K562 (cell line): ENCODE results near the gene SHISA6. TPM values are rescaled to one million over a fixed set of nuclear protein-coding genes. Genes with fewer than 3 reads are reported as not detected.

Experiments
- ATAC-seq: fragments of 200-7000 bp; cut with Tn5 transposase; 3 replicates; pipeline ENCODE4 v1.9.1; 2020; ENCODE audit warnings: moderate library complexity
- BruUV-seq: library from RNA; stranded (reverse); fragments of 400-500 nt; replicated peaks from 2 replicates; lab custom pipeline; 2021; lab: Mats Ljungman, UMichigan
- CTCF ChIA-PET: fragments of 300-600 bp; formaldehyde crosslinking; extraction: SDS; loops from one replicate; lab custom pipeline; 2021; ENCODE audit warnings: low intra/inter-chr PET ratio; lab: Yijun Ruan, JAX
- POLR2A ChIA-PET: fragments of 300-600, 350-650 bp; sonication (Branson Sonifier 250); formaldehyde crosslinking; extraction: SDS; loops from one replicate; lab custom pipeline; 2021; ENCODE audit warnings: antibody characterized with exemption, inconsistent platforms; lab: Yijun Ruan, JAX
- DNase-seq, 4 experiments: peaks; one replicate each; pipeline versions ENCODE4 v3.0.0 to v3.0.0-alpha.2; 2011 to 2018; ENCODE audit warnings: low spot score in 3 of 4, mixed read lengths in 3 of 4; ENCODE audit errors: extremely low read depth in 1 of 4
- FAIRE-seq: peaks from 2 replicates; lab custom pipeline; 2011; peaks lifted over from hg19 to GRCh38; lab: Jason Lieb, UNC
- H2AFZ ChIP-seq: 2 replicates; pipeline ENCODE4 v1.6.0; 2011; ENCODE audit warnings: low read depth, low read length, control low read depth, inconsistent platforms
- H3K27ac ChIP-seq: fragments of 200-600 bp; 3 replicates; pipeline ENCODE4 v1.8.0; 2011; ENCODE audit warnings: low read depth, mild to moderate bottlenecking, control low read depth, inconsistent platforms, low read length, moderate library complexity, mixed read lengths; ENCODE audit errors: extremely low read depth
- H3K27me3 ChIP-seq, 2 experiments: fragments of 300-600 bp in 1 of 2; 2 replicates in 1 of 2; 3 replicates in 1 of 2; pipeline versions ENCODE4 v1.6.0 to v1.8.0; 2011; ENCODE audit warnings: inconsistent platforms in 2 of 2, low read length in 2 of 2, mild to moderate bottlenecking in 1 of 2, mixed read lengths in 1 of 2, moderate library complexity in 1 of 2; ENCODE audit not compliant: control insufficient read depth in 2 of 2, insufficient read depth in 2 of 2
- H3K36me3 ChIP-seq: fragments of 300-600 bp; 3 replicates; pipeline ENCODE4 v1.8.0; 2011; ENCODE audit warnings: mild to moderate bottlenecking, low read length, inconsistent platforms; ENCODE audit not compliant: control insufficient read depth, insufficient read depth
- H3K4me1 ChIP-seq, 2 experiments: fragments of 200-600 bp in 1 of 2; replicated peaks in 1 of 2; 2 replicates in 1 of 2; 3 replicates in 1 of 2; pipeline versions ENCODE4 v1.5.1 to v1.8.0; 2011; ENCODE audit warnings: inconsistent platforms in 2 of 2, low read length in 2 of 2, mild to moderate bottlenecking in 1 of 2, mixed read lengths in 1 of 2, moderate library complexity in 1 of 2; ENCODE audit not compliant: control insufficient read depth in 2 of 2, insufficient read depth in 2 of 2
- H3K4me2 ChIP-seq: 2 replicates; pipeline ENCODE4 v1.6.1; 2011; ENCODE audit warnings: low read length, control low read depth, inconsistent platforms, mixed read lengths; ENCODE audit not compliant: insufficient read depth
- H3K4me3 ChIP-seq: fragments of 200-600 bp; sonication (generic), shearing (Covaris generic); 2 replicates; pipeline ENCODE4 v1.5.1; 2016; ENCODE audit warnings: control low read depth, inconsistent platforms
- H3K79me2 ChIP-seq: fragments of 200-600 bp; 3 replicates; pipeline ENCODE4 v1.8.0; 2011; ENCODE audit warnings: low read length, inconsistent platforms; ENCODE audit not compliant: control insufficient read depth, insufficient read depth
- H3K9ac ChIP-seq, 2 experiments: 2 replicates each; pipeline versions ENCODE4 v1.6.0 to v1.6.1; 2011; ENCODE audit warnings: low read depth in 2 of 2, low read length in 2 of 2, control low read depth in 1 of 2, inconsistent platforms in 1 of 2, mild to moderate bottlenecking in 1 of 2, mixed read lengths in 1 of 2; ENCODE audit not compliant: insufficient read depth in 1 of 2
- H3K9me1 ChIP-seq: one replicate; pipeline ENCODE4 v1.6.0; 2011; ENCODE audit warnings: inconsistent platforms, mild to moderate bottlenecking, low read length, moderate library complexity; ENCODE audit not compliant: control insufficient read depth, insufficient read depth
- H3K9me3 ChIP-seq: replicated peaks from 2 replicates; pipeline ENCODE4 v1.5.1; 2011; ENCODE audit warnings: low read depth, low read length, inconsistent platforms; ENCODE audit not compliant: control insufficient read depth, insufficient read depth
- H4K20me1 ChIP-seq: replicated peaks from 2 replicates; pipeline ENCODE4 v1.6.1; 2011; ENCODE audit warnings: low read length, inconsistent platforms, mixed read lengths; ENCODE audit not compliant: control insufficient read depth, insufficient read depth
- ESRRB ChIP-seq: fragments of 250-450 bp; sonication (Bioruptor Pico); IDR thresholded peaks from 2 replicates; pipeline ENCODE4 v1.5.0; 2020; ENCODE audit warnings: mild to moderate bottlenecking, moderate library complexity, borderline replicate concordance
- FOXO4 ChIP-seq: fragments of 450-650 bp; formaldehyde crosslinking; IDR thresholded peaks from 2 replicates; pipeline ENCODE4 v1.4.0; 2020; ENCODE audit warnings: mild to moderate bottlenecking, moderate library complexity
- KAT7 ChIP-seq: sonication (generic); formaldehyde crosslinking; IDR thresholded peaks from 2 replicates; pipeline ENCODE4 v1.8.0; 2022; ENCODE audit warnings: missing genetic modification reagents, mild to moderate bottlenecking, borderline replicate concordance
- NCOA4 ChIP-seq: fragments of 450-650 bp; IDR thresholded peaks from 2 replicates; pipeline ENCODE4 v1.6.1; 2018; ENCODE audit warnings: mild to moderate bottlenecking; ENCODE audit not compliant: partially characterized antibody
- PKNOX1 ChIP-seq: fragments of 450-650 bp; IDR thresholded peaks from 2 replicates; pipeline ENCODE4 v1.6.1; 2016
- TAF7 ChIP-seq: fragments of 450-650 bp; IDR thresholded peaks from 2 replicates; pipeline ENCODE4 v1.6.1; 2016; ENCODE audit warnings: missing genetic modification characterization, missing compliant biosample characterization
- WHSC1 ChIP-seq: IDR thresholded peaks from one replicate; pipeline ENCODE4 v1.6.1; 2012; ENCODE audit warnings: low read length, control low read depth, inconsistent platforms
- ZNF41 ChIP-seq: fragments of 250-450 bp; sonication (Bioruptor Pico); conservative IDR thresholded peaks from 2 replicates; pipeline ENCODE4 v1.4.0; 2020; ENCODE audit warnings: mild to moderate bottlenecking
- WGBS: fragments of 100-300 bp; shearing (Covaris generic); methylation state at CpG from one replicate; pipeline ENCODE4 v1.1.6; 2016; ENCODE audit warnings: low coverage, mixed read lengths; ENCODE audit not compliant: insufficient coverage; ENCODE audit errors: missing lambda C conversion rate; 5-methylcytosine and 5-hydroxymethylcytosine counted together
- in situ Hi-C: fragments of 300-500 bp; cut with MboI; formaldehyde crosslinking; loops from 4 replicates; pipeline ENCODE4 v1.15.0; 2018; ENCODE audit warnings: inconsistent platforms, mixed read lengths
- intact Hi-C: fragments of 100-400 bp; cut with micrococcal nuclease; formaldehyde crosslinking; loops from 2 replicates; pipeline ENCODE4 v1.14.2; 2022
- polyA plus RNA-seq, 8 experiments: library from polyadenylated mRNA; depleted of rRNA in 4 of 8; stranded (reverse) in 5 of 8; unstranded in 3 of 8; fragments of >200 nt; fragmentation: Nextera tagmentation in 2 of 8; fragmentation: Illumina TruSeq in 1 of 8; extraction: Ambion mirVana in 2 of 8; extraction: Trizol in 1 of 8; gene quantifications; 2 replicates each; pipeline versions ENCODE4 v1.2.1 to v1.2.3, GENCODE V29; 2011 to 2014; ENCODE audit warnings: inconsistent platforms in 1 of 8, missing spikeins in 1 of 8
- total RNA-seq, 7 experiments: library from RNA; depleted of rRNA in 6 of 7; stranded (reverse); fragments of >200 nt in 6 of 7; fragmentation: Illumina TruSeq in 2 of 7; extraction: Trizol in 2 of 7; gene quantifications; 2 replicates each; pipeline versions ENCODE4 v1.2.1 to v1.2.3, GENCODE V29; 2011 to 2021; ENCODE audit warnings: low replicate concordance in 1 of 7

The SHISA6 gene
- total and polyA plus RNA-seq, 9 of the 15 experiments (the other 6 are each of a cell fraction or from before 2014, with no cell fraction given), result not detected

- no peak for TF ChIP-seq NCOA4
- no peak for TF ChIP-seq TAF7 (tag)
- TF ChIP-seq, all 486 proteins: peak for 0
Observed at GRCh38 chr17:11561281-11561680, 320.3 kb downstream of the SHISA6 start (continued).

DNA sequence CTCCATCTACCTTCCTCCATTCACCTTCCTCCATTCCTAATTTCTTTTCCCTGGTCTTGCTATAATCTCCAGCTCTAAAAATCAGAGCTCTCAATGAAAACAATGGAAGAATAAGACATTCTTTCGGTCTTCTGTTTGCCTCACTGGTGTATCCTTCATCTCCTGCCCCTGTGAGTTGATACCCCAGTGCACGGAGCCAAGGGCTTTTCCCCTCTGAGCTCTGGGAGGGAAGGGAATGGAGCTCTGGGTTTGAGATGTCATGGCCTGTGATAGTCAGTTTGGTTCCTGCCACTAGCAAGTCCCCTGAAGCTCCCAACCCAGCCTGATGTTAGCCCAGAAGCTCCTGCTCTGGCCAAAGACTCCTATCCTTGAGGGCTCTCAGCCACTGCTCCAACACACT is 320.7 kb downstream of the SHISA6 start:
- in situ Hi-C loops, result no loop called here
- H2AFZ ChIP-seq, result no peak overlapping the region
- ATAC-seq (no peak), FAIRE-seq (no peak)
- H3K9me3 ChIP-seq, result no peaks in the 10 kb centered on the region
- no TSS peak for BruUV-seq
- H3K4me3 ChIP-seq, result no peak overlapping the region
- no peak overlapping the region for H3K4me2 ChIP-seq
- H4K20me1 ChIP-seq, result no peaks in the 10 kb centered on the region
- POLR2A ChIA-PET, result no interaction called here
- no peaks in the 10 kb centered on the region for H3K9me1 ChIP-seq
- intact Hi-C loops, result no loop called here
- no peaks in the 10 kb centered on the region for H3K36me3 ChIP-seq
- no peak overlapping the region for H3K9ac ChIP-seq
- H3K79me2 ChIP-seq, result no peaks in the 10 kb centered on the region
- no peak overlapping the region for H3K27ac ChIP-seq
- peaks cover 0 to 5% of the 10 kb centered on the region in 2 experiments; a peak in 2 of 5 replicates for H3K4me1 ChIP-seq
- no peak for TF ChIP-seq PKNOX1
- no peak for TF ChIP-seq WHSC1
- no peak for TF ChIP-seq FOXO4
- no peak for TF ChIP-seq ESRRB (CRISPR knock-in tag)
- no peak for TF ChIP-seq KAT7 (CRISPR knock-in tag)
- no peak for TF ChIP-seq ZNF41
- TF ChIP-seq, all 486 proteins: peak for 0
- DNase-seq, result no peak
- 0% methylated on average over 2 of the region's 2 CpGs for WGBS
- no peaks in the 10 kb centered on the region; a peak in 1 of 5 replicates for H3K27me3 ChIP-seq
- CTCF ChIA-PET, result no interaction called here
